BE2C (cell line): ENCODE measurements around the gene NAV2.
A peak's percentile ranks its signal among the peaks of the same experiment; 100 is the strongest.

Experiments used
- DNase-seq: peaks from one replicate; pipeline ENCODE4 v3.0.0-alpha.2; 2020
- H3K27me3 ChIP-seq: fragments of 250-450 bp; sonication (Bioruptor Pico); 2 replicates; pipeline ENCODE4 v1.5.1; 2020; ENCODE audit warnings: mild to moderate bottlenecking
- H3K36me3 ChIP-seq: fragments of 250-450 bp; sonication (Bioruptor Pico); 2 replicates; pipeline ENCODE4 v1.5.1; 2020; ENCODE audit warnings: mild to moderate bottlenecking
- H3K4me1 ChIP-seq: fragments of 250-450 bp; sonication (Bioruptor Pico); 2 replicates; pipeline ENCODE4 v1.5.1; 2020
- H3K4me3 ChIP-seq: 2 replicates; pipeline ENCODE4 v1.5.1; 2011; ENCODE audit warnings: low read depth, low read length
- H3K9me3 ChIP-seq: fragments of 250-450 bp; sonication (Bioruptor Pico); 2 replicates; pipeline ENCODE4 v1.5.1; 2020
- TF ChIP-seq, protein P1 (sequence below): IDR thresholded peaks from 2 replicates; pipeline ENCODE4 v1.5.1; 2012; ENCODE audit warnings: mild to moderate bottlenecking, low read depth, low read length

NAV2 gene

DNA sequence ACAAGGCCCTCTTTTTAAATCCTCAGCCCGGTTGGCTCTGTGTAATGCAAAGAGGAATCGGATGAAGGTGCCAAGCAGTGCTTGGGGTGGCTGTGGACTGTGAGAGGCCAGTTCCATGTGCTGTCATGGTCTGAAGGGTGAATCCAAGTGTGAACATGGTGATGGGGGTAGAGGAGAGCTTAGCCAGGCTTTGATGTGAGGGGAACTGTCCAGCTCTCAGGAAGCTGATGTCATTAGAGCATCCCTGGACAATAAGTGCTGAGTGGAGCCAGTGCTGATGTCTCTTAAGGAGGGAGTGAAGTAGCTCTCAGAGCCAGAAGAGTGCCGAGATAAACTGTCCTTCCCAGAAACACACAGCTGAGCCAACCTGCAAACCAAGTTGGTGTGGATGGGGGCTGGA lies 53.6 kb downstream of the NAV2 start:
- no peak for DNase-seq
- H3K36me3 ChIP-seq = no peaks in the 10 kb centered on the region
- H3K4me1 ChIP-seq = no peaks in the 10 kb centered on the region; the same call in 1 of the 2 replicates
- H3K4me3 ChIP-seq = no peak overlapping the region
- no peaks in the 10 kb centered on the region for H3K9me3 ChIP-seq
- TF ChIP-seq, protein P1, sequence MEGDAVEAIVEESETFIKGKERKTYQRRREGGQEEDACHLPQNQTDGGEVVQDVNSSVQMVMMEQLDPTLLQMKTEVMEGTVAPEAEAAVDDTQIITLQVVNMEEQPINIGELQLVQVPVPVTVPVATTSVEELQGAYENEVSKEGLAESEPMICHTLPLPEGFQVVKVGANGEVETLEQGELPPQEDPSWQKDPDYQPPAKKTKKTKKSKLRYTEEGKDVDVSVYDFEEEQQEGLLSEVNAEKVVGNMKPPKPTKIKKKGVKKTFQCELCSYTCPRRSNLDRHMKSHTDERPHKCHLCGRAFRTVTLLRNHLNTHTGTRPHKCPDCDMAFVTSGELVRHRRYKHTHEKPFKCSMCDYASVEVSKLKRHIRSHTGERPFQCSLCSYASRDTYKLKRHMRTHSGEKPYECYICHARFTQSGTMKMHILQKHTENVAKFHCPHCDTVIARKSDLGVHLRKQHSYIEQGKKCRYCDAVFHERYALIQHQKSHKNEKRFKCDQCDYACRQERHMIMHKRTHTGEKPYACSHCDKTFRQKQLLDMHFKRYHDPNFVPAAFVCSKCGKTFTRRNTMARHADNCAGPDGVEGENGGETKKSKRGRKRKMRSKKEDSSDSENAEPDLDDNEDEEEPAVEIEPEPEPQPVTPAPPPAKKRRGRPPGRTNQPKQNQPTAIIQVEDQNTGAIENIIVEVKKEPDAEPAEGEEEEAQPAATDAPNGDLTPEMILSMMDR = no peak
- no peaks in the 10 kb centered on the region for H3K27me3 ChIP-seq

DNA sequence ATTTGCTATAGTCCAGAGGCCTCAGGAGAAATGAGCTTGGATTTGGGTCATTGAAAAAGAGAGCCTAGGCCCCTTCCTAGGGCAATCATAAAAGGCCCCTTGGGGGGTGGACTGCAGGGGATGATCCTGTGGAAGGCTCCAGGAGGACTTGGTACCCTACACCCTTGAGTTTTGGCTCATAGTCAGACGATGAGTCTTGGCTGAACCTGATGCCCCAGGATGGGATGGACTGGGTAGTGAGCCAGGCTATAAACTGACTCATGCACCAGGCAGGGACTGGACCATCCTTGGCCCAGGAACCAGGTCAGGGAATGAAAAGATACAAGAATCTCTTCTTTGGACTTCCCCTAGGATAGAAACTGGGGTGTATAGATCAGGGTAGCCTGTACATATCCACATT lies 54.2 kb downstream of the NAV2 start:
- Histone ChIP-seq H3K36me3 (no peaks in the 10 kb centered on the region), H3K9me3 (no peaks in the 10 kb centered on the region), H3K4me3 (no peak overlapping the region), H3K4me1 (no peaks in the 10 kb centered on the region; the same call in 1 of the 2 replicates), H3K27me3 (no peaks in the 10 kb centered on the region)
- no peak for DNase-seq
- TF ChIP-seq, protein P1 = no peak

DNA sequence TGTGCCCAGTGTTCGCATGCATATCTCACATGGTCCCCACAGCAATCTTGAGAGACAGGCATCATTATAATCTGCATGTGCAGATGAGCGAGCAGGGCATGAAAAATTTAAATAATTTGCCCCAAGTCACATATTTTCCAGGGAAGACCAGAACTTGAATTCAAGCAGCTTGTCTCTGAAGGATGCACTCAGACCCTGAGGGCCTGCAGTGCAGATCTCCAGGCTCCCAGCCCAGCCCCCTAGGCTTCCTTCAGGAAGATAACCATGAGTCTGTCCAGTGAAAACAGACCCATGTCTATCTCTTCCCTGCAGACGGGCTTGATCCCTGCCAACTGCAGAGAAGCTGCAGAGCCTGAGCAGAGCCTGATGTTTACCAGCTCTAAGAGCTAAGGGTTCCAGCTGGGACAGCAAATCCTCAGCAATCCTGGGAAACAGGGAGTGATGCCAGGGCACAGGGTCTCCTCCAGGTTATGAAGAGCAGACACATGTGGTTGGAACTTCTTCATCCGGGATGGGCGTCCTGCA lies 55.1 kb downstream of the NAV2 start:
- no peaks in the 10 kb centered on the region for H3K9me3 ChIP-seq
- TF ChIP-seq, protein P1 = no peak
- H3K4me3 ChIP-seq = no peak overlapping the region
- no peaks in the 10 kb centered on the region for H3K36me3 ChIP-seq
- H3K27me3 ChIP-seq = no peaks in the 10 kb centered on the region
- H3K4me1 ChIP-seq = no peaks in the 10 kb centered on the region; the same call in 1 of the 2 replicates
- DNase-seq = peak; percentile 51

DNA sequence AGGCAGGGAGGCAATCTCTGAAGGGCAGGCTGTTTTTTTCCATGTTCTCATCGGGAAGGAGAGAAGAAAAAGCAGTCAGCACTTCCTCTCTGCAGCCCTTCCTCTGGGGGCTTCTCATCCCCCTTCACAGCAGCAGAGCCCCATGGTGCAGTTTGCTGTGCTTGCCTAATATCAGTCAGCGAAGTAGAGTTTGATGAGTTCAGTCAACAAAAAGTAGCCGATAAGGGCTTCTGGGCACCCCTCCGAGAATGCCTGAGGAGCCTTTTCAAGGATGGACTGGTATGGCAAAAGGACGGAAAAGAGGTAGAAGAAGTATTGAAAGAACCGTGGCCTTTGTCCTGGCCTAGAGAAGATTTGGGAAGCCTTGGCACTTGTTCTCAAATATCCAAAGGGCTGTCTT lies 55.6 kb downstream of the NAV2 start:
- TF ChIP-seq, protein P1 = no peak
- no peaks in the 10 kb centered on the region for H3K27me3 ChIP-seq
- no peak for DNase-seq
- no peaks in the 10 kb centered on the region for H3K9me3 ChIP-seq
- H3K4me1 ChIP-seq = no peaks in the 10 kb centered on the region; the same call in 1 of the 2 replicates
- H3K36me3 ChIP-seq = no peaks in the 10 kb centered on the region
- H3K4me3 ChIP-seq = no peak overlapping the region

DNA sequence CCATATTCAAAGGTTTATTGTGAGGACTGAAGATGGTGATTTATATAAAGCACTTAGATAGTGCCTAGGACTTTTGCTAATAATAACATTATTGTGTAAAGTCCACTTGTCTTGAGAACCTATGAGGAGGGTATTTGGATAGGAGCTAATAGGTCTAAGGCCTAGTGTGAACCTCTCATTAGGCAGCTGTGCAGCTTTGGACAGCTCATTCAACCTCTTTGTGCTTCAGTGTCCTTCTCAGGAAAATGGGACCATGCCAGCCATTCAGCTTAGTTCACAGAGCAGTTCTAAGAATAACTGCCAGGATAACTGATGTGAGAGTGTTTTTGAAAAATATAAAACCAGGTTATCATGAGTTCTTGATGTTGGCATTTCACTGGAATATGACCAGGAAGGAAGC lies 56.2 kb downstream of the NAV2 start:
- H3K4me1 ChIP-seq = no peaks in the 10 kb centered on the region; the same call in 1 of the 2 replicates
- no peaks in the 10 kb centered on the region for H3K36me3 ChIP-seq
- no peak overlapping the region for H3K4me3 ChIP-seq
- TF ChIP-seq, protein P1 = no peak
- H3K27me3 ChIP-seq = no peaks in the 10 kb centered on the region
- no peaks in the 10 kb centered on the region for H3K9me3 ChIP-seq
- DNase-seq = no peak

DNA sequence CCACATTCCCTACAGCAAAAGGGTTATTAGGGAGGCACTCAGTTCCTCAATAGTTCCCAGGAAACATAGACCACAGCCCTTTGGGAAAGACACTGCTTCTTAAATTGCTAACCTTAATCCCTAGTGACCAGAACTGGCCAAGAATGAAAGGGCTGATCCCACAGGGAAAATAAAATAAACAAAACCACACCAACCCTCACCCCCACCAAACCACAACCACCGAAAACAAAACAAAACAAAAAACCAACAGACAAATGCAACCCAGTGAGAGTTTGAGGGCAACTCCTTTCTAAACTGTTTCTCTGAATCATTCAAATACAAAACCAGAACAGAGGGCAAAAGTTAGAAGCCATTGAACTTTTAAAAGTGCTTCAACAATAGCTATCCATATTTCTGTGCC lies 57.2 kb downstream of the NAV2 start:
- Histone ChIP-seq H3K27me3 (no peaks in the 10 kb centered on the region), H3K4me1 (no peaks in the 10 kb centered on the region; the same call in 1 of the 2 replicates), H3K9me3 (no peaks in the 10 kb centered on the region), H3K36me3 (no peaks in the 10 kb centered on the region), H3K4me3 (no peak overlapping the region)
- TF ChIP-seq, protein P1 = no peak
- DNase-seq = no peak
